Gastroesophageal sphincter (tissue), 3 donors: ENCODE data around the gene RNF144A.

Experiments
- CTCF ChIP-seq, 4 experiments: fragments of 200-600 bp in 2 of 4; fragments of 450-650 bp in 2 of 4; sonication (generic) in 1 of 4; IDR thresholded peaks; one replicate each; pipeline ENCODE4 v1.5.1; 2017 to 2019; ENCODE audit warnings: antibody characterized with exemption in 4 of 4, mild to moderate bottlenecking in 2 of 4, moderate library complexity in 2 of 4
- EP300 ChIP-seq: sonication (generic); formaldehyde crosslinking; IDR thresholded peaks from one replicate; pipeline ENCODE4 v1.6.1; 2017; ENCODE audit warnings: antibody characterized with exemption, mild to moderate bottlenecking

GRCh38 chr2:7024261-7024660, 107.0 kb downstream of the RNF144A start:
- TF ChIP-seq CTCF (IDR thresholded peaks at IDR 0.05): no peak
- no peak for TF ChIP-seq EP300
